ENCODE results near the gene PRDM16. TPM values are rescaled to one million over a fixed set of nuclear protein-coding genes. Genes with fewer than 3 reads are reported as not detected.

Gene PRDM16
- total RNA-seq, 4 donors from 2014 or later: 0.41 to 0.95 TPM; not detected in 2

- Histone ChIP-seq H3K9me3 (no peaks in the 10 kb centered on the region), H3K4me1 (no peaks in the 10 kb centered on the region), H3K27me3 (no peaks in the 10 kb centered on the region), H3K27ac (no peak overlapping the region), H3K4me3 (no peak overlapping the region), H3K36me3 (no peaks in the 10 kb centered on the region)
- whole genome bisulfite sequencing, 2 donors (ENCODE audit: low coverage in 1 of 2): 56 to 70% methylated on average over 9 to 10 of the region's 10 CpGs
- no peak for TF ChIP-seq POLR2AphosphoS5 (IDR thresholded peaks at IDR 0.05)
- TF ChIP-seq POLR2A (IDR thresholded peaks at IDR 0.05): no peak
- TF ChIP-seq EP300 (IDR thresholded peaks at IDR 0.05; ENCODE audit: low read depth): no peak
- no peak for TF ChIP-seq CTCF (IDR thresholded peaks at IDR 0.05)
- DNase-seq: no peak
- in situ Hi-C loops (cut with MboI; ENCODE audit: low pct_ligation_motif_present in 1 of 4, low pct_unique_long_range_greater_than_20kb in 1 of 4, low sequenced_read_pairs in 3 of 4) (no loop called here), intact Hi-C loops (cut with DNase I; ENCODE audit: low total_unique reads) (no loop called here)
These were observed 237.7 kb downstream of the PRDM16 start for GRCh38 chr1:3306583-3307291.

- no peaks in the 10 kb centered on the region for H3K9me3 ChIP-seq
- H3K27me3 ChIP-seq: no peaks in the 10 kb centered on the region
- no peaks in the 10 kb centered on the region for H3K36me3 ChIP-seq
- no peak overlapping the region for H3K4me3 ChIP-seq
- intact Hi-C loops (cut with DNase I; ENCODE audit: low total_unique reads) (no loop called here), in situ Hi-C loops (cut with MboI; ENCODE audit: low pct_ligation_motif_present in 1 of 4, low pct_unique_long_range_greater_than_20kb in 1 of 4, low sequenced_read_pairs in 3 of 4) (no loop called here)
- H3K27ac ChIP-seq: no peak overlapping the region
- TF ChIP-seq CTCF (IDR thresholded peaks at IDR 0.05): no peak
- no peak for TF ChIP-seq POLR2AphosphoS5 (IDR thresholded peaks at IDR 0.05)
- no peak for TF ChIP-seq EP300 (IDR thresholded peaks at IDR 0.05; ENCODE audit: low read depth)
- no peak for TF ChIP-seq POLR2A (IDR thresholded peaks at IDR 0.05)
- DNase-seq: no peak
- WGBS, 2 donors (ENCODE audit: low coverage in 1 of 2): 83% methylated on average over 4 to 8 of the region's 8 CpGs
- H3K4me1 ChIP-seq: no peaks in the 10 kb centered on the region
These were observed 238.4 kb downstream of the PRDM16 start for GRCh38 chr1:3307359-3307758.

GRCh38 chr1:3308053-3308452 lies 239.1 kb downstream of the PRDM16 start:
- Histone ChIP-seq H3K27me3 (no peaks in the 10 kb centered on the region), H3K27ac (no peak overlapping the region), H3K9me3 (no peaks in the 10 kb centered on the region), H3K4me3 (no peak overlapping the region), H3K36me3 (no peaks in the 10 kb centered on the region), H3K4me1 (peaks cover 0 to 3% (median 1%) of the 10 kb centered on the region in 4 donors)
- DNase-seq: no peak
- intact Hi-C loops (cut with DNase I; ENCODE audit: low total_unique reads): no loop called here
- in situ Hi-C loops (cut with MboI; ENCODE audit: low pct_ligation_motif_present in 1 of 4, low pct_unique_long_range_greater_than_20kb in 1 of 4, low sequenced_read_pairs in 3 of 4): no loop called here
- TF ChIP-seq EP300 (IDR thresholded peaks at IDR 0.05; ENCODE audit: low read depth) (no peak), POLR2AphosphoS5 (IDR thresholded peaks at IDR 0.05) (no peak), POLR2A (IDR thresholded peaks at IDR 0.05) (no peak), CTCF (IDR thresholded peaks at IDR 0.05) (no peak)
- 87% methylated on average over 8 of the region's 11 CpGs; no CpG with 5 or more reads in 1 of the 2 donors for WGBS, 2 donors (ENCODE audit: low coverage in 1 of 2)

GRCh38 chr1:3310718-3311400 lies 241.9 kb downstream of the PRDM16 start:
- Histone ChIP-seq H3K9me3 (no peaks in the 10 kb centered on the region), H3K36me3 (no peaks in the 10 kb centered on the region), H3K4me1 (peaks cover 10 to 29% (median 20%) of the 10 kb centered on the region in 4 donors), H3K27ac (no peak overlapping the region), H3K4me3 (no peak overlapping the region), H3K27me3 (no peaks in the 10 kb centered on the region)
- no peak for DNase-seq
- in situ Hi-C loops (cut with MboI; ENCODE audit: low pct_ligation_motif_present in 1 of 4, low pct_unique_long_range_greater_than_20kb in 1 of 4, low sequenced_read_pairs in 3 of 4): no loop called here
- TF ChIP-seq CTCF (IDR thresholded peaks at IDR 0.05) (no peak), POLR2AphosphoS5 (IDR thresholded peaks at IDR 0.05) (no peak), POLR2A (IDR thresholded peaks at IDR 0.05) (no peak), EP300 (IDR thresholded peaks at IDR 0.05; ENCODE audit: low read depth) (no peak)
- WGBS, 2 donors (ENCODE audit: low coverage in 1 of 2): 85% methylated on average over 25 of the region's 25 CpGs; no CpG with 5 or more reads in 1 of the 2 donors
- intact Hi-C loops (cut with DNase I; ENCODE audit: low total_unique reads): no loop called here
